GM18909 (cell line): ENCODE data around the gene KIAA1210.
"Not testable (repeated sequence)": the region's sequence is repeated elsewhere in the genome, so short reads cannot be mapped to it uniquely, and the experiment has no call there.

Experiments
- ATAC-seq: cut with Tn5 transposase; IDR thresholded peaks from one replicate; pipeline ENCODE4 v1.9.1; 2021; ENCODE audit warnings: mild to moderate bottlenecking; ENCODE audit not compliant: unreplicated experiment, poor library complexity

KIAA1210 gene

DNA sequence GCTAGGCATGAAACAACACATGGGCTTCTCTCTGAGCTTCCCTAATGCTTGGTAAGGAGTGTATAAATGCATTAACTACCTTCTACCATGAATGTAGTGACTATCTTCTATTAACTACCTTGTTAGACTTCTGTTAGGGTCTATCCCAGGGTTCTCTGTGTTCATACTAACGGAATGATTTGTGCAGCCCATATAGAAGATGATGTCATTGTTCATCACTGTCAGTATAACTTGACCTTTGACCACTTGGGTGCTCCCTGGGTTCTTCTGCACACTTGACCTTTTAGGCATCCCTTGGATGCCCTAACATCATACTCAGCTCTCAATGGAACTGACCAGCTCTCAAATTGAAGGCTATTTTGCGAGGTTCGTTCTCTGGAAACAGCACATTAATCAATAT lies 85.6 kb downstream of the KIAA1210 start:
- no peak for ATAC-seq

GRCh38 chrX:119041175-119041574 lies 86.4 kb downstream of the KIAA1210 start:
- ATAC-seq = no peak

- no peak for ATAC-seq
Measured at GRCh38 chrX:119040432-119040831, 87.2 kb downstream of the KIAA1210 start.

DNA sequence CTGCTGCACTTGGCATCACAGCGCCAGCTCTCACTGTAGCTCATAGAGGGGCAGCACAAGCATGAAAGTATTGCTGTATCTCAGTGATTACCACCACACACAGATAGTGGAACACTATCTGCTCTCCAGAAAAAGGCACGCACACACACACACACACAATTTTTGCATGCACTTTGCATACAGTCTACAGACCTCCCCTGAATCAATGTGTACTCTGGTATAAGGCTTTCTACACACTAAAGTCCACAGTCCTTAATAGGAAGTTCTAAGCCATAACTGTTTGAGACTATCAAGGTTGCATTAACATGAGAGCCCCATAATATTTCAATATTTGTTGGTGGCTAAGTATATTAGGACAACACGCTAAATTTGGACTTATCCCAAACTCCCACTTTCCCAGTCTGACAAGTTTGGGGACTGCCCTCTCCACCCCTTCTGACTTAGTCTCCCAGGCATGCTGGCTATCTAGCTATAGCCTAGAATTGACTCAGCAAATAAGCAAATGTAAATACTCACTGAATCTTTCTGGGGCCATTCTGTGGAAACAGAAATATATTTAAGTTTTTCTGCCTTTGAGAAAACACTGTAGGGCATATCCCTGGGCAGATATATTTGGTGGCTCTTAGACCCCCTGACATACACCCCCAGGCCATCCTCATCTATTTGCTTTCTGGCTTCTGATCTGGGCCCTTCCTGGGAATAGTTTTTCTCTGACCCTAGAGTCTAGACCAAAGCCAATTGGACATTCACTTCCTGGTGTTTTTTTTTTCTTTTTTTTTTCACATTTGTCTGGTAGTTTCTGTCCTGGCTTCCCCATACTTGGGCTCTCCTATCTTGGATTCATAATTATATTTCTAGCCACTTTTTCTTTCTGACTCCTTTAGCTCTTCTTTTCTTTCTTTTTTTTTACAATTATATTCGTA lies 91.2 kb downstream of the KIAA1210 start:
- no peak for ATAC-seq

GRCh38 chrX:119030990-119031389 lies 96.6 kb downstream of the KIAA1210 start:
- ATAC-seq = no peak

DNA sequence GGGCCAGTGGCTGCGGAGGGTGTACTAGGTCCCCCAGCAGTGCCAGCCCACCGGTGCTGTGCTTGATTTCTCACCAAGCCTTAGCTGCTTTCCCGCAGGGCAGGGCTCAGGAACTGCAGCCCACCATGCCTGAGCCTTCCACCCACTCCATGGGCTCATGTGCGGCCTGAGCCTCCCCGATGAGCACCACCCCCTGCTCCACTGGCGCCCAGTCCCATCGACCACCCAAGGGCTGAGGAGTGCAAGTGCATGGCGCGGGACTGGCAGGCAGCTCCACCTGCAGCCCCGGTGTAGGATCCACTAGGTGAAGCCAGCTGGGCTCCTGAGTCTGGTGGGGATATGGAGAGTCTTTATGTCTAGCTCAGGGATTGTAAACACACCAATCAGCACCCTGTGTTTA lies 98.0 kb downstream of the KIAA1210 start:
- ATAC-seq = not testable (repeated sequence)

- ATAC-seq = no peak
Measured at GRCh38 chrX:119028733-119029330, 98.8 kb downstream of the KIAA1210 start.
